ENCODE data around the gene MARCHF6.

Gene MARCHF6

DNA sequence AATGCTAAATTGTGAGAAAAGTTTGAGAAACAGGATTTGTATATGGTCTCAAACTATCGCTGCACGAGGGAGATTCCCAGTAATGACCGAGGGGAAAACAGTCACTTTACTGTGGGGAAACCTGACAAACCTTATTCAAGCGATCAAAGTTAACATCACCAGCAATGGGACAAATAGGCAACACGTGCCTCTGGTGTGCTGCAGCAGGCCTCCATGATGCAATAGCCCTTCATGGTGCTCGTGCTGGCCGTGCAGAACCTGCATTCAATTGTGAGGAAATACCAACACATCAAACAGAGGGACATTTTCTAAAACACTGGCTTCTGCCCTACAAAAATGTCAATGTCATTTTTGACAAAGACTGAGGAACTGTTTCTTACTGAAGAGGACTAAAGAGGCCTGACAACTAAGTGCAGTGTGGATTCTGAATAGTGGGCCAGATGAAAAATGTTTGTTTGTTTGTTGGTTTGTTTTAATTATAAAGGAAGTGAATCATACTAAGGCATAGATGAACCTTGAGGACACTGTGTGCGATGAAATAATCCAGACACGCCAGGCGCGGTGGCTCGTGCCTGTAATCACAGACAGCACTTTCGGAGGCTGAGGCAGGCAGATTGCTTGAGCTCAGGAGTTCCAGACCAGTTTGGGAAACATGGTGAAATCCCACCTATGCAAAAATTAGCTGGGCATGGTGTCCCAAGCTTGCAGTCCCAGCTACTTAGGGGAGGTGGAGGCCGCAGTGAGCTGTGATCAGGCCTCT lies 17.6 kb upstream of the MARCHF6 start:
- POLR2A ChIA-PET, result no interaction called here

DNA sequence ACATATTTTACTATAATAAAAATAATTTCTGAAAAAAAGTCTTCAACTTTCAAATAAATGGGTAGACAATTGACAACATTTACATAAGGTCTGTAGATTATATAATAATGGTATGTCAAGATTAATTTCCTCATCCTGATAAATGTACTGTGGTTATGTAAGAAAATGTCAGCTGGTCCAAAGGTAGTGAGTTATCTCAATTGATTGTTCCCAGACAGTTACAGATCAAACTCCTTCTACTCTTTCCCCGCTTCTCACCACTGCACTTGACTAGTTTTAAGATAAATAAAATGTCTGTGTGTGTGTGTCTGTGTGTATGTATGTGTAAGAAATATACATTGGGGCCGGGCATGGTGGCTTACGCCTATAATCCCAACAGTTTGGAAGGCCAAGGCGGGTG lies 16.4 kb upstream of the MARCHF6 start:
- Histone ChIP-seq H3K4me3 (ENCODE audit: low read depth, low read length) (no peak overlapping the region), H3K9me3 (ENCODE audit: control insufficient read depth, insufficient read depth, low read depth, low read length) (no peaks in the 10 kb centered on the region), H3K4me1 (ENCODE audit: control insufficient read depth, insufficient read depth, low read length) (no peaks in the 10 kb centered on the region), H3K27ac (ENCODE audit: extremely low read depth, low read depth, low read length) (no peak overlapping the region), H3K36me3 (ENCODE audit: control insufficient read depth in 2 of 2, insufficient read depth in 1 of 2, low read length in 2 of 2) (no peaks in the 10 kb centered on the region)
- POLR2A ChIA-PET, result no interaction called here
- no peak for TF ChIP-seq ZNF16 (tag by site-specific recombination; IDR thresholded peaks at IDR 0.05; ENCODE audit: low read depth)
- no peak for TF ChIP-seq ZNF302 (tag by site-specific recombination; IDR thresholded peaks at IDR 0.05; ENCODE audit: low read depth)
- no peak for TF ChIP-seq ZNF624 (tag by site-specific recombination; IDR thresholded peaks at IDR 0.05)
- TF ChIP-seq ZNF843 (tag by site-specific recombination; IDR thresholded peaks at IDR 0.05), result no peak
- TF ChIP-seq, protein P1, sequence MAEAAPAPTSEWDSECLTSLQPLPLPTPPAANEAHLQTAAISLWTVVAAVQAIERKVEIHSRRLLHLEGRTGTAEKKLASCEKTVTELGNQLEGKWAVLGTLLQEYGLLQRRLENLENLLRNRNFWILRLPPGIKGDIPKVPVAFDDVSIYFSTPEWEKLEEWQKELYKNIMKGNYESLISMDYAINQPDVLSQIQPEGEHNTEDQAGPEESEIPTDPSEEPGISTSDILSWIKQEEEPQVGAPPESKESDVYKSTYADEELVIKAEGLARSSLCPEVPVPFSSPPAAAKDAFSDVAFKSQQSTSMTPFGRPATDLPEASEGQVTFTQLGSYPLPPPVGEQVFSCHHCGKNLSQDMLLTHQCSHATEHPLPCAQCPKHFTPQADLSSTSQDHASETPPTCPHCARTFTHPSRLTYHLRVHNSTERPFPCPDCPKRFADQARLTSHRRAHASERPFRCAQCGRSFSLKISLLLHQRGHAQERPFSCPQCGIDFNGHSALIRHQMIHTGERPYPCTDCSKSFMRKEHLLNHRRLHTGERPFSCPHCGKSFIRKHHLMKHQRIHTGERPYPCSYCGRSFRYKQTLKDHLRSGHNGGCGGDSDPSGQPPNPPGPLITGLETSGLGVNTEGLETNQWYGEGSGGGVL (tag by site-specific recombination; IDR thresholded peaks at IDR 0.05), result no peak
- TF ChIP-seq SP7 (tag by site-specific recombination; IDR thresholded peaks at IDR 0.05), result no peak
- CTCF ChIA-PET, result interaction anchor here (0.7 kb wide), 1 partner anchor 13 kb away, joined by 3 read pairs; no protein-coding TSS in a partner anchor

More for the DNA sequence above, 17.6 kb upstream of the MARCHF6 start:
- Histone ChIP-seq H3K9me3 (ENCODE audit: control insufficient read depth, insufficient read depth, low read depth, low read length) (no peaks in the 10 kb centered on the region), H3K36me3 (ENCODE audit: control insufficient read depth in 2 of 2, insufficient read depth in 1 of 2, low read length in 2 of 2) (no peaks in the 10 kb centered on the region), H3K4me1 (ENCODE audit: control insufficient read depth, insufficient read depth, low read length) (peaks cover 6% of the 10 kb centered on the region; the same call in 1 of the 2 replicates), H3K27ac (ENCODE audit: extremely low read depth, low read depth, low read length) (no peak overlapping the region), H3K4me3 (ENCODE audit: low read depth, low read length) (no peak overlapping the region)
- no peak for TF ChIP-seq ZNF391 (tag by site-specific recombination; IDR thresholded peaks at IDR 0.05; ENCODE audit: borderline replicate concordance, low read depth)
- no peak for TF ChIP-seq ZNF2 (tag by site-specific recombination; IDR thresholded peaks at IDR 0.05)
- 0 out of 2 replicates have a peak, but pooled peaks have one; percentile 10 for TF ChIP-seq SCRT2 (tag by site-specific recombination; IDR thresholded peaks at IDR 0.05)
- TF ChIP-seq ZNF214 (tag by site-specific recombination; IDR thresholded peaks at IDR 0.05; ENCODE audit: borderline replicate concordance), result no peak
- CTCF ChIA-PET, result interaction anchor here (0.6 to 1.8 kb wide), 2 partner anchors 29 to 52 kb away, joined by 3 to 7 read pairs; no protein-coding TSS in a partner anchor

GRCh38 chr5:10337986-10338385 lies 15.5 kb upstream of the MARCHF6 start:
- H3K4me1 ChIP-seq (ENCODE audit: control insufficient read depth, insufficient read depth, low read length), result no peaks in the 10 kb centered on the region
- H3K27ac ChIP-seq (ENCODE audit: extremely low read depth, low read depth, low read length), result no peak overlapping the region
- no peaks in the 10 kb centered on the region for H3K9me3 ChIP-seq (ENCODE audit: control insufficient read depth, insufficient read depth, low read depth, low read length)
- no peaks in the 10 kb centered on the region for H3K36me3 ChIP-seq (ENCODE audit: control insufficient read depth in 2 of 2, insufficient read depth in 1 of 2, low read length in 2 of 2)
- POLR2A ChIA-PET, result no interaction called here
- no peak overlapping the region for H3K4me3 ChIP-seq (ENCODE audit: low read depth, low read length)
- CTCF ChIA-PET, result no interaction called here
- TF ChIP-seq ZSCAN30 (tag by site-specific recombination; IDR thresholded peaks at IDR 0.05) (no peak), ZNF518A (tag by site-specific recombination; conservative IDR thresholded peaks at IDR 0.05; ENCODE audit: low read depth) (no peak), ZNF350 (tag by site-specific recombination; IDR thresholded peaks at IDR 0.05) (no peak), ZNF785 (tag by site-specific recombination; IDR thresholded peaks at IDR 0.05) (no peak), KLF8 (tag by site-specific recombination; IDR thresholded peaks at IDR 0.05) (no peak), ZFP37 (tag by site-specific recombination; IDR thresholded peaks at IDR 0.05) (no peak), IKZF3 (tag by site-specific recombination; IDR thresholded peaks at IDR 0.05) (no peak), KLF7 (tag by site-specific recombination; IDR thresholded peaks at IDR 0.05; ENCODE audit: borderline replicate concordance) (no peak), SP7 (tag by site-specific recombination; IDR thresholded peaks at IDR 0.05) (no peak), HOXD13 (CRISPR knock-in tag; IDR thresholded peaks at IDR 0.05; ENCODE audit: borderline replicate concordance) (no peak), ZBTB17 (tag by site-specific recombination; IDR thresholded peaks at IDR 0.05) (no peak), ZNF223 (tag by site-specific recombination; IDR thresholded peaks at IDR 0.05) (no peak)
- TF ChIP-seq, protein P2, sequence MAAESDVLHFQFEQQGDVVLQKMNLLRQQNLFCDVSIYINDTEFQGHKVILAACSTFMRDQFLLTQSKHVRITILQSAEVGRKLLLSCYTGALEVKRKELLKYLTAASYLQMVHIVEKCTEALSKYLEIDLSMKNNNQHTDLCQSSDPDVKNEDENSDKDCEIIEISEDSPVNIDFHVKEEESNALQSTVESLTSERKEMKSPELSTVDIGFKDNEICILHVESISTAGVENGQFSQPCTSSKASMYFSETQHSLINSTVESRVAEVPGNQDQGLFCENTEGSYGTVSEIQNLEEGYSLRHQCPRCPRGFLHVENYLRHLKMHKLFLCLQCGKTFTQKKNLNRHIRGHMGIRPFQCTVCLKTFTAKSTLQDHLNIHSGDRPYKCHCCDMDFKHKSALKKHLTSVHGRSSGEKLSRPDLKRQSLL (tag by site-specific recombination; IDR thresholded peaks at IDR 0.05), result no peak

All from HEK293 (cell line).